Esophagus (tissue), 2 donors: ENCODE results near the gene CHP1. TPM values are rescaled to one million over a fixed set of nuclear protein-coding genes. Genes with fewer than 3 reads are reported as not detected.
A peak's percentile ranks its signal among the peaks of the same experiment; 100 is the strongest.
"Not testable (repeated sequence)": the region's sequence is repeated elsewhere in the genome, so short reads cannot be mapped to it uniquely, and the experiment has no call there.

Experiments
- H3K27ac ChIP-seq, 2 donors: one replicate each; pipeline ENCODE4 v1.5.1; 2013; ENCODE audit warnings: low read depth in 2 of 2, mild to moderate bottlenecking in 2 of 2, inconsistent platforms in 1 of 2, low read length in 1 of 2, moderate library complexity in 1 of 2
- H3K27me3 ChIP-seq, 2 donors: one replicate each; pipeline ENCODE4 v1.6.1; 2013; ENCODE audit warnings: low read length in 2 of 2, control low read depth in 1 of 2, mild to moderate bottlenecking in 1 of 2; ENCODE audit not compliant: insufficient read depth in 2 of 2, control insufficient read depth in 1 of 2
- H3K36me3 ChIP-seq, 2 donors: one replicate each; pipeline ENCODE4 v1.6.1; 2013; ENCODE audit warnings: low read length in 1 of 2; ENCODE audit not compliant: control insufficient read depth in 2 of 2, insufficient read depth in 2 of 2
- H3K4me1 ChIP-seq, 2 donors: one replicate each; pipeline ENCODE4 v1.6.1; 2013; ENCODE audit warnings: low read length in 1 of 2; ENCODE audit not compliant: control insufficient read depth in 2 of 2, insufficient read depth in 2 of 2
- H3K4me3 ChIP-seq, 2 donors: one replicate each; pipeline ENCODE4 v1.5.1; 2013; ENCODE audit warnings: low read length in 2 of 2, mild to moderate bottlenecking in 2 of 2, low read depth in 1 of 2, moderate library complexity in 1 of 2
- H3K9me3 ChIP-seq, 2 donors: one replicate each; pipeline ENCODE4 v1.6.1; 2013; ENCODE audit warnings: mild to moderate bottlenecking in 2 of 2, low read depth in 1 of 2, low read length in 1 of 2, moderate library complexity in 1 of 2; ENCODE audit not compliant: control insufficient read depth in 2 of 2, insufficient read depth in 1 of 2
- WGBS, 2 donors: extraction: QIAGEN DNeasy Blood & Tissue Kit; methylation state at CpG; one replicate each; pipeline ENCODE4 v1.1.7; 2013; 5-methylcytosine and 5-hydroxymethylcytosine counted together
- polyA plus RNA-seq, 2 donors: library from polyadenylated mRNA; stranded (reverse); fragments of 200-250 nt; gene quantifications; one replicate each; pipeline ENCODE4 v1.2.3, GENCODE V29; 2013
- donor health status: healthy with polysubstance abuse.
- donor health status: Bipolar disorder and iron deficiency.

Gene CHP1
- polyA plus RNA-seq, 2 donors, result 54.9 to 63.6 TPM

- Histone ChIP-seq H3K27me3 (no peaks in the 10 kb centered on the region), H3K9me3 (no peaks in the 10 kb centered on the region), H3K27ac (no peak overlapping the region), H3K36me3 (peaks cover 7 to 8% of the 10 kb centered on the region in 2 donors), H3K4me1 (no peaks in the 10 kb centered on the region), H3K4me3 (no peak overlapping the region)
- WGBS, 2 donors, result 93 to 94% methylated on average over 2 of the region's 2 CpGs
These were observed 38.8 kb downstream of the CHP1 start for GRCh38 chr15:41269887-41270286.

GRCh38 chr15:41276831-41277230, 45.8 kb downstream of the CHP1 start:
- H3K4me1 ChIP-seq, result no peaks in the 10 kb centered on the region
- H3K36me3 ChIP-seq, result peaks cover 3 to 5% of the 10 kb centered on the region in 2 donors
- H3K27me3 ChIP-seq, result no peaks in the 10 kb centered on the region
- H3K4me3 ChIP-seq, result no peak overlapping the region
- H3K27ac ChIP-seq, result no peak overlapping the region
- H3K9me3 ChIP-seq, result no peaks in the 10 kb centered on the region

DNA sequence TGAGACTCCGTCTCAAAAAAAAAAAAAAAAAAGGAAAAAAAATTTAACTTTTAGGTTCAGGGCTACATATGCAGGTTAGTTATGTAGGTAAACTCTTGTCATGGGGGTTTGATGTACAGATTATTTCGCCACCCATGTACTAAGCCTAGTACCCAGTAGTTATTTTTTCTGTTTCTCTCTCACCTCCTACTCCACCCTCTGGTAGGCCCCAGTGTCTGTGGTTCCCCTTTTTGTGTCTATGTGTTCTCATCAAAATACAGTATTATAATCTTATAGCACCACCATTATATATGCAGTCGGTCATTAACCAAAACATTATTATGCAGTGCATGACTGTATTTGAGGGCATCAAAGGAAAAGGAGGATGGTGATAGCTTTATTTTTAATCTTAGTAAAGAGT, 47.3 kb downstream of the CHP1 start:
- Histone ChIP-seq H3K27ac (no peak overlapping the region), H3K4me3 (no peak overlapping the region), H3K4me1 (no peaks in the 10 kb centered on the region), H3K36me3 (peaks cover 3 to 5% of the 10 kb centered on the region in 2 donors), H3K27me3 (no peaks in the 10 kb centered on the region), H3K9me3 (no peaks in the 10 kb centered on the region)
- 91 to 95% methylated on average over 3 of the region's 3 CpGs for WGBS, 2 donors

GRCh38 chr15:41279535-41280283, 48.6 kb downstream of the CHP1 start:
- H3K27me3 ChIP-seq, result no peaks in the 10 kb centered on the region
- no peaks in the 10 kb centered on the region for H3K9me3 ChIP-seq
- no peaks in the 10 kb centered on the region for H3K4me1 ChIP-seq
- H3K27ac ChIP-seq, result no peak overlapping the region
- H3K4me3 ChIP-seq, result no peak overlapping the region
- H3K36me3 ChIP-seq, result peaks cover 0 to 3% of the 10 kb centered on the region in 2 donors
- 85 to 86% methylated on average over 1 of the region's 1 CpG for WGBS, 2 donors

- no peak overlapping the region for H3K27ac ChIP-seq
- H3K9me3 ChIP-seq, result no peaks in the 10 kb centered on the region
- H3K27me3 ChIP-seq, result no peaks in the 10 kb centered on the region
- peaks cover 0 to 4% of the 10 kb centered on the region in 2 donors for H3K36me3 ChIP-seq
- H3K4me3 ChIP-seq, result no peak overlapping the region
- WGBS, 2 donors, result 60 to 68% methylated on average over 1 of the region's 1 CpG
- peaks cover 0 to 3% of the 10 kb centered on the region in 2 donors for H3K4me1 ChIP-seq
These were observed 50.2 kb downstream of the CHP1 start for GRCh38 chr15:41281236-41281635.

GRCh38 chr15:41282436-41282835, 51.4 kb downstream of the CHP1 start:
- not testable (repeated sequence) for H3K36me3 ChIP-seq, H3K4me1 ChIP-seq, H3K4me3 ChIP-seq, H3K27me3 ChIP-seq, H3K9me3 ChIP-seq, H3K27ac ChIP-seq
- 94 to 96% methylated on average over 10 of the region's 10 CpGs for WGBS, 2 donors

- WGBS, 2 donors, result 40% methylated on average over 19 of the region's 19 CpGs
- not testable (repeated sequence) for H3K36me3 ChIP-seq
- H3K4me3 ChIP-seq, result peak overlapping the region in 1 of 2 donors; percentile 96
These were observed 52.0 kb downstream of the CHP1 start for GRCh38 chr15:41282980-41283652.

GRCh38 chr15:41283653-41284426, 52.8 kb downstream of the CHP1 start:
- H3K4me1 ChIP-seq, result peaks cover 0 to 3% of the 10 kb centered on the region in 2 donors
- H3K27ac ChIP-seq, result peak overlapping the region; percentile 95 to 98
- peak overlapping the region; percentile 92 to 96 for H3K4me3 ChIP-seq
- WGBS, 2 donors, result 0% methylated on average over 57 to 61 of the region's 61 CpGs
- no peaks in the 10 kb centered on the region for H3K9me3 ChIP-seq
- H3K27me3 ChIP-seq, result no peaks in the 10 kb centered on the region
- peaks cover 0 to 11% of the 10 kb centered on the region in 2 donors for H3K36me3 ChIP-seq

More at GRCh38 chr15:41282980-41283652, 52.0 kb downstream of the CHP1 start:
- H3K27ac ChIP-seq, result peak overlapping the region; percentile 73 to 95
- not testable (repeated sequence) for H3K27me3 ChIP-seq, H3K9me3 ChIP-seq, H3K4me1 ChIP-seq

- Histone ChIP-seq H3K4me3 (peak overlapping the region; percentile 92 to 96), H3K27ac (peak overlapping the region; percentile 95 to 98), H3K27me3 (no peaks in the 10 kb centered on the region), H3K4me1 (peaks cover 0 to 3% of the 10 kb centered on the region in 2 donors), H3K9me3 (no peaks in the 10 kb centered on the region), H3K36me3 (peaks cover 0 to 12% of the 10 kb centered on the region in 2 donors)
- 0 to 1% methylated on average over 20 of the region's 20 CpGs for WGBS, 2 donors
These were observed 53.5 kb downstream of the CHP1 start for GRCh38 chr15:41284427-41285177.
